H1 (cell line): Measurements from ENCODE around the gene GARS1. TPM values are rescaled to one million over a fixed set of nuclear protein-coding genes. Genes with fewer than 3 reads are reported as not detected.
A peak's percentile ranks its signal among the peaks of the same experiment; 100 is the strongest.

Experiments
- CTCF ChIA-PET: fragments of 300-600 bp; sonication (Branson Sonifier 250); formaldehyde crosslinking; loops from one replicate; lab custom pipeline; 2021; ENCODE audit not compliant: partially characterized antibody; lab: Charles Lee
- POLR2A ChIA-PET: fragments of 300-600 bp; sonication (Branson Sonifier 250); formaldehyde crosslinking; loops from one replicate; lab custom pipeline; 2021; ENCODE audit warnings: inconsistent platforms; ENCODE audit not compliant: partially characterized antibody; lab: Charles Lee
- DNase-seq, 2 experiments: peaks; one replicate each; pipeline versions ENCODE4 v3.0.0 to v3.0.0-alpha.2; 2010 to 2022; ENCODE audit warnings: low spot score in 2 of 2, low read depth in 1 of 2, mixed read lengths in 1 of 2
- FAIRE-seq: peaks from 2 replicates; lab custom pipeline; 2011; peaks lifted over from hg19 to GRCh38; lab: Jason Lieb, UNC
- H2AFZ ChIP-seq: 2 replicates; pipeline ENCODE4 v1.8.1; 2012; ENCODE audit warnings: low read length, inconsistent platforms
- H2AK5ac ChIP-seq: 2 replicates; pipeline ENCODE4 v1.6.1; 2013; ENCODE audit warnings: low read depth, low read length
- H2BK120ac ChIP-seq: replicated peaks from 2 replicates; pipeline ENCODE3; 2013; ENCODE audit warnings: low read depth, low read length, inconsistent platforms
- H2BK12ac ChIP-seq: 2 replicates; pipeline ENCODE4 v1.6.1; 2013; ENCODE audit warnings: low read depth, low read length
- H2BK15ac ChIP-seq: 2 replicates; pipeline ENCODE4 v1.6.1; 2013; ENCODE audit warnings: low read length
- H2BK20ac ChIP-seq: 2 replicates; pipeline ENCODE4 v1.6.1; 2013; ENCODE audit warnings: low read length
- H2BK5ac ChIP-seq: 2 replicates; pipeline ENCODE4 v1.6.1; 2013; ENCODE audit warnings: low read depth, low read length
- H3K14ac ChIP-seq: 2 replicates; pipeline ENCODE4 v1.6.1; 2013; ENCODE audit warnings: inconsistent platforms; ENCODE audit not compliant: insufficient read length
- H3K18ac ChIP-seq: 2 replicates; pipeline ENCODE4 v1.6.1; 2013; ENCODE audit warnings: low read length; ENCODE audit errors: extremely low read depth
- H3K23ac ChIP-seq: 2 replicates; pipeline ENCODE4 v1.6.1; 2013; ENCODE audit warnings: inconsistent platforms; ENCODE audit not compliant: insufficient read length
- H3K23me2 ChIP-seq: 2 replicates; pipeline ENCODE4 v1.6.1; 2013; ENCODE audit warnings: low read depth, low read length
- H3K27ac ChIP-seq: 2 replicates; pipeline ENCODE4 v1.6.1; 2011; ENCODE audit warnings: low read depth, low read length, inconsistent platforms
- H3K27me3 ChIP-seq, 4 experiments: replicated peaks in 1 of 4; 1 replicate in 1 of 4; 2 replicates in 3 of 4; pipeline versions ENCODE4 v1.6.1 to v1.8.1; 2011 to 2013; ENCODE audit warnings: low read length in 3 of 4, mild to moderate bottlenecking in 3 of 4, inconsistent platforms in 2 of 4, mixed read lengths in 2 of 4, moderate library complexity in 1 of 4; ENCODE audit not compliant: control insufficient read depth in 3 of 4, insufficient read depth in 3 of 4; ENCODE audit errors: extremely low read depth in 1 of 4
- H3K36me3 ChIP-seq, 4 experiments: 2 replicates each; pipeline versions ENCODE4 v1.6.1 to v1.8.1; 2011 to 2013; ENCODE audit warnings: mild to moderate bottlenecking in 4 of 4, low read length in 3 of 4, moderate library complexity in 2 of 4, control low read depth in 1 of 4, inconsistent platforms in 1 of 4; ENCODE audit not compliant: insufficient read depth in 4 of 4, control insufficient read depth in 2 of 4
- H3K4ac ChIP-seq: replicated peaks from 2 replicates; pipeline ENCODE3; 2013; ENCODE audit warnings: low read length, low read depth, mixed read lengths, inconsistent platforms; ENCODE audit not compliant: insufficient read length
- H3K4me1 ChIP-seq, 4 experiments: replicated peaks in 1 of 4; 1 replicate in 1 of 4; 2 replicates in 3 of 4; pipeline versions ENCODE4 v1.6.1 to v1.8.1; 2011 to 2013; ENCODE audit warnings: low read length in 3 of 4, inconsistent platforms in 2 of 4, mixed read lengths in 1 of 4; ENCODE audit not compliant: insufficient read depth in 4 of 4, control insufficient read depth in 3 of 4
- H3K4me2 ChIP-seq, 2 experiments: 2 replicates each; pipeline versions ENCODE4 v1.6.1 to v1.8.1; 2011 to 2013; ENCODE audit warnings: low read depth in 2 of 2, low read length in 2 of 2, control low read depth in 1 of 2, inconsistent platforms in 1 of 2, mild to moderate bottlenecking in 1 of 2; ENCODE audit not compliant: insufficient read depth in 1 of 2
- H3K4me3 ChIP-seq, 4 experiments: fragments of 200-600, 300-600 bp in 1 of 4; sonication (generic), shearing (Covaris generic), sonication (Bioruptor Twin) in 1 of 4; 2 replicates each; pipeline versions ENCODE4 v1.5.1 to v1.8.1; 2011 to 2016; ENCODE audit warnings: low read length in 4 of 4, low read depth in 3 of 4, control low read depth in 2 of 4, inconsistent platforms in 2 of 4, mild to moderate bottlenecking in 2 of 4, mixed read lengths in 1 of 4, moderate library complexity in 1 of 4; ENCODE audit not compliant: insufficient read depth in 2 of 4; ENCODE audit errors: extremely low read depth in 1 of 4
- H3K56ac ChIP-seq: replicated peaks from 2 replicates; pipeline ENCODE3; 2013; ENCODE audit warnings: low read depth, mild to moderate bottlenecking, mixed read lengths, low read length, inconsistent platforms; ENCODE audit not compliant: insufficient read length
- H3K79me1 ChIP-seq: 2 replicates; pipeline ENCODE4 v1.6.1; 2013; ENCODE audit warnings: low read depth, low read length, control low read depth
- H3K79me2 ChIP-seq, 2 experiments: 2 replicates each; pipeline versions ENCODE4 v1.6.1 to v1.8.1; 2012 to 2013; ENCODE audit warnings: low read length in 2 of 2, mild to moderate bottlenecking in 2 of 2, inconsistent platforms in 1 of 2; ENCODE audit not compliant: insufficient read depth in 2 of 2, control insufficient read depth in 1 of 2
- H3K9ac ChIP-seq, 4 experiments: replicated peaks in 1 of 4; 1 replicate in 1 of 4; 2 replicates in 3 of 4; pipeline versions ENCODE4 v1.6.1 to v1.8.1; 2011 to 2013; ENCODE audit warnings: low read depth in 3 of 4, low read length in 3 of 4, control low read depth in 2 of 4, mild to moderate bottlenecking in 2 of 4, moderate library complexity in 2 of 4, inconsistent platforms in 1 of 4; ENCODE audit errors: extremely low read depth in 1 of 4
- H3K9me3 ChIP-seq, 2 experiments: 2 replicates each; pipeline versions ENCODE4 v1.6.1 to v1.8.1; 2012 to 2013; ENCODE audit warnings: mild to moderate bottlenecking in 2 of 2, moderate library complexity in 2 of 2, control low read depth in 1 of 2, inconsistent platforms in 1 of 2, low read depth in 1 of 2, low read length in 1 of 2, mixed read lengths in 1 of 2; ENCODE audit not compliant: insufficient read depth in 2 of 2
- H4K20me1 ChIP-seq, 2 experiments: replicated peaks in 1 of 2; 2 replicates each; pipeline versions ENCODE3 to v1.8.1; 2011 to 2013; ENCODE audit warnings: inconsistent platforms in 2 of 2, low read length in 2 of 2, mild to moderate bottlenecking in 1 of 2; ENCODE audit not compliant: insufficient read depth in 2 of 2, control insufficient read depth in 1 of 2
- H4K5ac ChIP-seq: 2 replicates; pipeline ENCODE4 v1.6.1; 2013; ENCODE audit warnings: low read length, low read depth, mixed read lengths, inconsistent platforms; ENCODE audit not compliant: insufficient read length
- H4K8ac ChIP-seq: 2 replicates; pipeline ENCODE4 v1.8.0; 2013; ENCODE audit warnings: mild to moderate bottlenecking, moderate library complexity, low read length, inconsistent platforms; ENCODE audit not compliant: insufficient read depth; ENCODE audit errors: extremely low read depth
- H4K91ac ChIP-seq: replicated peaks from 2 replicates; pipeline ENCODE3; 2013; ENCODE audit warnings: low read length, mixed read lengths, inconsistent platforms; ENCODE audit not compliant: insufficient read length
- HDAC2 ChIP-seq, 2 experiments: fragments of 300-600 bp in 1 of 2; sonication (generic) in 1 of 2; IDR thresholded peaks; 2 replicates each; pipeline ENCODE4 v1.6.1; 2011 to 2012; ENCODE audit warnings: low read depth in 2 of 2, low read length in 2 of 2, mild to moderate bottlenecking in 2 of 2, moderate library complexity in 2 of 2, borderline replicate concordance in 1 of 2, inconsistent platforms in 1 of 2
- KDM1A ChIP-seq: fragments of 200-600, 300-600 bp; sonication (generic); IDR thresholded peaks from 2 replicates; pipeline ENCODE4 v1.7.1; 2016; ENCODE audit warnings: mild to moderate bottlenecking, low read length, borderline replicate concordance
- SRF ChIP-seq: IDR thresholded peaks from 2 replicates; pipeline ENCODE4 v1.6.1; 2011; ENCODE audit warnings: mild to moderate bottlenecking, low read depth, low read length, moderate library complexity
- TEAD4 ChIP-seq: IDR thresholded peaks from 2 replicates; pipeline ENCODE4 v1.6.1; 2012; ENCODE audit warnings: low read depth, low read length, inconsistent platforms, mixed read lengths
- WGBS, 2 experiments: shearing (Covaris generic) in 1 of 2; methylation state at CpG; one replicate each; pipeline versions ENCODE4 v1.1.6 to v1.1.7; 2013 to 2015; ENCODE audit warnings: low lambda C conversion rate in 2 of 2, mixed read lengths in 2 of 2, inconsistent platforms in 1 of 2, low coverage in 1 of 2, missing lambda C conversion rate in 1 of 2; ENCODE audit not compliant: insufficient replicate concordance in 2 of 2, insufficient coverage in 1 of 2, insufficient read length in 1 of 2; ENCODE audit errors: extremely low coverage in 1 of 2, missing lambda C conversion rate in 1 of 2; 5-methylcytosine and 5-hydroxymethylcytosine counted together
- polyA plus RNA-seq, 7 experiments: library from polyadenylated mRNA; depleted of rRNA in 3 of 7; stranded (reverse) in 5 of 7; unstranded in 2 of 7; fragments of >200 nt in 5 of 7; fragments of 200-250 nt in 2 of 7; gene quantifications; 1 replicate in 5 of 7; 2 replicates in 1 of 7; 4 replicates in 1 of 7; pipeline versions ENCODE4 v1.2.1 to v1.2.3, GENCODE V29; 2011 to 2013; ENCODE audit warnings: missing spikeins in 2 of 7, mixed read lengths in 2 of 7
- total RNA-seq: library from RNA; stranded (reverse); fragmentation: NEBNext Ultra II Directional; extraction: Animal tissue kit (Norgen Biotek cat#: 25700); gene quantifications from 2 replicates; pipeline ENCODE4 v1.2.1, GENCODE V29; 2021

Gene GARS1
- total and polyA plus RNA-seq, 2 of the 8 experiments (the other 6 are each of a cell fraction or from before 2014, with no cell fraction given) = 270 to 476 TPM

GRCh38 chr7:30667172-30667571 lies 72.5 kb downstream of the GARS1 start:
- DNase-seq = no peak
- no peak overlapping the region for H2BK20ac ChIP-seq
- H3K79me2 ChIP-seq = no peaks in the 10 kb centered on the region
- no peak overlapping the region for H3K9ac ChIP-seq
- ChIA-PET CTCF (interaction anchor here (0.9 to 4.2 kb wide), 5 partner anchors 9 to 121 kb away, joined by 3 to 22 read pairs (median 10); no protein-coding TSS in a partner anchor), POLR2A (interaction anchor here (1.0 to 3.0 kb wide), 5 partner anchors 8 to 20 kb away, joined by 3 to 11 read pairs (median 5); partner anchors contain the start of gene CRHR2)
- H3K4me2 ChIP-seq = 0 out of 4 replicates have a peak overlapping the region, but pooled peaks of 1 of the 2 experiments have one; percentile 15
- H4K91ac ChIP-seq = no peak overlapping the region
- H3K18ac ChIP-seq = no peak overlapping the region
- no peak overlapping the region for H3K4ac ChIP-seq
- no peak overlapping the region for H2BK12ac ChIP-seq
- H3K9me3 ChIP-seq = no peaks in the 10 kb centered on the region
- H3K23ac ChIP-seq = no peak overlapping the region
- no peak overlapping the region for H2BK120ac ChIP-seq
- no peaks in the 10 kb centered on the region for H3K36me3 ChIP-seq
- TF ChIP-seq SRF = no peak
- TF ChIP-seq HDAC2 (IDR thresholded peaks at IDR 0.05; ENCODE audit: borderline replicate concordance in 1 of 2, low read depth in 2 of 2, low read length in 2 of 2) = peak in 1 of 2 experiments; percentile 52; a peak in 1 of 4 replicates
- 0 out of 2 replicates have a peak, but pooled peaks have one; percentile 36 for TF ChIP-seq TEAD4
- TF ChIP-seq KDM1A = peak; percentile 95
- H4K20me1 ChIP-seq = peaks cover 0 to 11% of the 10 kb centered on the region in 2 experiments
- no peak overlapping the region for H2BK15ac ChIP-seq
- FAIRE-seq = no peak
- WGBS, 2 experiments = 69% methylated on average over 3 of the region's 3 CpGs; no CpG with 5 or more reads in 1 of the 2 experiments
- no peak overlapping the region for H4K5ac ChIP-seq
- no peak overlapping the region for H3K27ac ChIP-seq
- no peaks in the 10 kb centered on the region for H3K23me2 ChIP-seq
- H3K14ac ChIP-seq = no peak overlapping the region
- no peaks in the 10 kb centered on the region for H3K27me3 ChIP-seq
- H4K8ac ChIP-seq = no peak overlapping the region
- H2BK5ac ChIP-seq = no peak overlapping the region
- H3K4me3 ChIP-seq = no peak overlapping the region
- H3K79me1 ChIP-seq = no peaks in the 10 kb centered on the region; the same call in 1 of the 2 replicates
- H2AK5ac ChIP-seq = no peak overlapping the region
- no peak overlapping the region for H2AFZ ChIP-seq
- H3K56ac ChIP-seq = no peak overlapping the region
- peaks cover 0 to 8% (median 4%) of the 10 kb centered on the region in 4 experiments; a peak in 4 of 7 replicates for H3K4me1 ChIP-seq
